HEK293 (cell line): ENCODE data around the gene PRSS33.
A peak's percentile ranks its signal among the peaks of the same experiment; 100 is the strongest.

Source experiments
- KLF10 ChIP-seq: fragments of 450-650 bp; IDR thresholded peaks from 2 replicates; pipeline ENCODE4 v1.5.1; 2018; ENCODE audit warnings: missing biosample characterization, mild to moderate bottlenecking, missing genetic modification characterization
- KLF8 ChIP-seq: fragments of 450-650 bp; formaldehyde crosslinking; IDR thresholded peaks from 2 replicates; pipeline ENCODE4 v1.5.1; 2016; ENCODE audit warnings: missing biosample characterization, missing genetic modification characterization
- ZNF121 ChIP-seq: fragments of 450-650 bp; formaldehyde crosslinking; IDR thresholded peaks from 2 replicates; pipeline ENCODE4 v1.5.1; 2016; ENCODE audit warnings: missing biosample characterization, missing genetic modification characterization
- ZNF248 ChIP-seq: fragments of 450-650 bp; formaldehyde crosslinking; IDR thresholded peaks from 2 replicates; pipeline ENCODE4 v1.5.1; 2017; ENCODE audit warnings: missing biosample characterization, missing genetic modification characterization
- ZNF366 ChIP-seq: fragments of 450-650 bp; formaldehyde crosslinking; conservative IDR thresholded peaks from 2 replicates; pipeline ENCODE4 v1.5.1; 2016; ENCODE audit warnings: missing biosample characterization, missing genetic modification characterization
- ZNF398 ChIP-seq: fragments of 450-650 bp; formaldehyde crosslinking; IDR thresholded peaks from 2 replicates; pipeline ENCODE4 v1.5.1; 2017; ENCODE audit warnings: missing biosample characterization, missing genetic modification characterization
- ZNF549 ChIP-seq: fragments of 450-650 bp; IDR thresholded peaks from 2 replicates; pipeline ENCODE4 v1.5.1; 2018; ENCODE audit warnings: missing biosample characterization, missing genetic modification characterization, mild to moderate bottlenecking, inconsistent platforms, moderate library complexity
- ZNF555 ChIP-seq: fragments of 450-650 bp; formaldehyde crosslinking; conservative IDR thresholded peaks from 2 replicates; pipeline ENCODE4 v1.5.1; 2017; ENCODE audit warnings: missing biosample characterization, mild to moderate bottlenecking, missing genetic modification characterization, inconsistent platforms
- ZNF561 ChIP-seq: fragments of 450-650 bp; IDR thresholded peaks from 2 replicates; pipeline ENCODE4 v1.5.1; 2018; ENCODE audit warnings: missing biosample characterization, missing genetic modification characterization, borderline replicate concordance
- ZNF610 ChIP-seq: fragments of 450-650 bp; formaldehyde crosslinking; IDR thresholded peaks from 2 replicates; pipeline ENCODE4 v1.5.1; 2016; ENCODE audit warnings: missing biosample characterization, missing genetic modification characterization, borderline replicate concordance
- ZNF670 ChIP-seq: fragments of 450-650 bp; formaldehyde crosslinking; IDR thresholded peaks from 2 replicates; pipeline ENCODE4 v1.5.1; 2016; ENCODE audit warnings: missing biosample characterization, missing genetic modification characterization, low read depth
- ZNF701 ChIP-seq: fragments of 450-650 bp; formaldehyde crosslinking; IDR thresholded peaks from 2 replicates; pipeline ENCODE4 v1.5.1; 2016; ENCODE audit warnings: missing biosample characterization, missing genetic modification characterization
- ZNF785 ChIP-seq: fragments of 450-650 bp; formaldehyde crosslinking; IDR thresholded peaks from 2 replicates; pipeline ENCODE4 v1.5.1; 2016; ENCODE audit warnings: missing biosample characterization, missing genetic modification characterization
- TF ChIP-seq, protein P1 (sequence below): fragments of 450-650 bp; formaldehyde crosslinking; IDR thresholded peaks from 2 replicates; pipeline ENCODE4 v1.5.1; 2016; ENCODE audit warnings: missing biosample characterization, missing genetic modification characterization, low read depth
- TF ChIP-seq, protein P2 (sequence below): fragments of 450-650 bp; formaldehyde crosslinking; IDR thresholded peaks from 2 replicates; pipeline ENCODE4 v1.5.1; 2016; ENCODE audit warnings: missing biosample characterization, missing genetic modification characterization
- TF ChIP-seq, protein P3 (sequence below): fragments of 450-650 bp; formaldehyde crosslinking; IDR thresholded peaks from 2 replicates; pipeline ENCODE4 v1.5.1; 2016; ENCODE audit warnings: missing biosample characterization, missing genetic modification characterization
- TF ChIP-seq, protein P4 (sequence below): fragments of 450-650 bp; formaldehyde crosslinking; IDR thresholded peaks from 2 replicates; pipeline ENCODE4 v1.5.1; 2016; ENCODE audit warnings: missing biosample characterization, missing genetic modification characterization
- TF ChIP-seq, protein P5 (sequence below): fragments of 450-650 bp; formaldehyde crosslinking; IDR thresholded peaks from 2 replicates; pipeline ENCODE4; 2016; ENCODE audit warnings: missing biosample characterization, missing genetic modification characterization
- TF ChIP-seq, protein P6 (sequence below): fragments of 450-650 bp; formaldehyde crosslinking; IDR thresholded peaks from 2 replicates; pipeline ENCODE4 v1.5.1; 2016; ENCODE audit warnings: missing biosample characterization, missing genetic modification characterization, borderline replicate concordance
- TF ChIP-seq, protein P7 (sequence below): fragments of 450-650 bp; formaldehyde crosslinking; conservative IDR thresholded peaks from 2 replicates; pipeline ENCODE4 v1.5.1; 2016; ENCODE audit warnings: low read depth, missing biosample characterization, missing genetic modification characterization

The PRSS33 gene

DNA sequence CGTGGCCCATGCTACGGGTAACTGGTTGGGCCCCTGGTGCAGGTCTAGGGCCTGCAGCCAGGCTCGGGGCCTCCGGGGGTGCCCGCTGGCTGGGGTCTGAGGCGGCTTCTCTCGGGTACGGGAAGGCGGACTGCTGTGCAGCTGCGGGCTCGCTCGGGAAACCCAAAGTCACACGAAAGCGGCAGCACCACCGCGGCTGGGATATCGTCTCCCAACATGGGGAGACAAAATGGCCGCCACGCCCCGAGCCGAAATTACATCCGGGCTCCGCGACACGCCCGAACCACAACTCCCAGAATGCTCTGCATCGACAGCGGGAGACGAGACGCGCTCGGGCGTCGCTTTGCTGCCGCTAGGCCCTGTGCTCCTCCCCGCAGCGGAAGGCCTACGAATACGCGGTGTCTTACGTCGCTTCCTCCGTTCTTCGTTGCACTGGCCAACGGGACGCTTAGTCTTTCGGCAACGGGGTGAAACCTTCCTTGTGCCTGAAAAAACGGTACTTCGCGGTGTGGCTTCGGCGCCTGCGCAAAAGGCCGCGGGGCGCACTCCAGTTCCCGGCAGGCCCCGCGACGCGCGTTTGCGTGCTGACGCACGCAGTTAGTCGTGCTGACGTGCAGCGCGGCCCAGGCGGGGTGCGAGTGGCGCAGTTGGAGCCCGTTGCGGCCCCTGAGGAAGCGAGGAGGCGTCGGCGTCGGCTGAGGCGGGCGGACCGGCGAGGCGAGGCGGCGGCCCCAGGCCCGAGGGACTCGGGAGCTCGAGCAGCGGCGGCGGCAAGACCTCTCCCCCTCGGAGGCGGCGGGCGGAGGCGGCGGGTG is 35.1 kb downstream of the PRSS33 start, which contains the start of gene SRRM2 (continued):
- peak; percentile 83 for TF ChIP-seq ZNF561 (tag by site-specific recombination)
- TF ChIP-seq ZNF610 (tag by site-specific recombination), result peak; percentile 73; the same call in 1 of the 2 replicates
- TF ChIP-seq KLF10 (tag by site-specific recombination), result no peak
- TF ChIP-seq, protein P1, sequence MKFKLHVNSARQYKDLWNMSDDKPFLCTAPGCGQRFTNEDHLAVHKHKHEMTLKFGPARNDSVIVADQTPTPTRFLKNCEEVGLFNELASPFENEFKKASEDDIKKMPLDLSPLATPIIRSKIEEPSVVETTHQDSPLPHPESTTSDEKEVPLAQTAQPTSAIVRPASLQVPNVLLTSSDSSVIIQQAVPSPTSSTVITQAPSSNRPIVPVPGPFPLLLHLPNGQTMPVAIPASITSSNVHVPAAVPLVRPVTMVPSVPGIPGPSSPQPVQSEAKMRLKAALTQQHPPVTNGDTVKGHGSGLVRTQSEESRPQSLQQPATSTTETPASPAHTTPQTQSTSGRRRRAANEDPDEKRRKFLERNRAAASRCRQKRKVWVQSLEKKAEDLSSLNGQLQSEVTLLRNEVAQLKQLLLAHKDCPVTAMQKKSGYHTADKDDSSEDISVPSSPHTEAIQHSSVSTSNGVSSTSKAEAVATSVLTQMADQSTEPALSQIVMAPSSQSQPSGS (tag by site-specific recombination), result no peak
- 0 out of 2 replicates have a peak, but pooled peaks have one; percentile 38 for TF ChIP-seq ZNF121 (tag by site-specific recombination)
- TF ChIP-seq, protein P2, sequence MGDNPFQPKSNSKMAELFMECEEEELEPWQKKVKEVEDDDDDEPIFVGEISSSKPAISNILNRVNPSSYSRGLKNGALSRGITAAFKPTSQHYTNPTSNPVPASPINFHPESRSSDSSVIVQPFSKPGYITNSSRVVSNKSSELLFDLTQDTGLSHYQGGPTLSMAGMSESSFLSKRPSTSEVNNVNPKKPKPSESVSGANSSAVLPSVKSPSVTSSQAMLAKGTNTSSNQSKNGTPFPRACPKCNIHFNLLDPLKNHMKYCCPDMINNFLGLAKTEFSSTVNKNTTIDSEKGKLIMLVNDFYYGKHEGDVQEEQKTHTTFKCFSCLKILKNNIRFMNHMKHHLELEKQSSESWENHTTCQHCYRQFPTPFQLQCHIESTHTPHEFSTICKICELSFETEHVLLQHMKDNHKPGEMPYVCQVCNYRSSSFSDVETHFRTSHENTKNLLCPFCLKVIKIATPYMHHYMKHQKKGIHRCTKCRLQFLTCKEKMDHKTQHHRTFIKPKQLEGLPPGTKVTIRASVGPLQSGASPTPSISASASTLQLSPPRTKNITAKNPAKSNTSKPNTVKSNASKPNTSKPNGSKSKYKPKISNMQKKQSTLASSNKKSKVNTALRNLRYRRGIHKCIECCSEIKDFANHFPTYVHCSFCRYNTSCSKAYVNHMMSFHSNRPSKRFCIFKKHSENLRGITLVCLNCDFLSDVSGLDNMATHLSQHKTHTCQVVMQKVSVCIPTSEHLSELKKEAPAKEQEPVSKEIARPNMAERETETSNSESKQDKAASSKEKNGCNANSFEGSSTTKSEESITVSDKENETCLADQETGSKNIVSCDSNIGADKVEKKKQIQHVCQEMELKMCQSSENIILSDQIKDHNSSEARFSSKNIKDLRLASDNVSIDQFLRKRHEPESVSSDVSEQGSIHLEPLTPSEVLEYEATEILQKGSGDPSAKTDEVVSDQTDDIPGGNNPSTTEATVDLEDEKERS, result no peak
- TF ChIP-seq, protein P3, sequence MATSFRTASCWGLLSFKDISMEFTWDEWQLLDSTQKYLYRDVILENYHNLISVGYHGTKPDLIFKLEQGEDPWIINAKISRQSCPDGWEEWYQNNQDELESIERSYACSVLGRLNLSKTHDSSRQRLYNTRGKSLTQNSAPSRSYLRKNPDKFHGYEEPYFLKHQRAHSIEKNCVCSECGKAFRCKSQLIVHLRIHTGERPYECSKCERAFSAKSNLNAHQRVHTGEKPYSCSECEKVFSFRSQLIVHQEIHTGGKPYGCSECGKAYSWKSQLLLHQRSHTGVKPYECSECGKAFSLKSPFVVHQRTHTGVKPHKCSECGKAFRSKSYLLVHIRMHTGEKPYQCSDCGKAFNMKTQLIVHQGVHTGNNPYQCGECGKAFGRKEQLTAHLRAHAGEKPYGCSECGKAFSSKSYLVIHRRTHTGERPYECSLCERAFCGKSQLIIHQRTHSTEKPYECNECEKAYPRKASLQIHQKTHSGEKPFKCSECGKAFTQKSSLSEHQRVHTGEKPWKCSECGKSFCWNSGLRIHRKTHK (tag by site-specific recombination), result no peak
- TF ChIP-seq, protein P4, sequence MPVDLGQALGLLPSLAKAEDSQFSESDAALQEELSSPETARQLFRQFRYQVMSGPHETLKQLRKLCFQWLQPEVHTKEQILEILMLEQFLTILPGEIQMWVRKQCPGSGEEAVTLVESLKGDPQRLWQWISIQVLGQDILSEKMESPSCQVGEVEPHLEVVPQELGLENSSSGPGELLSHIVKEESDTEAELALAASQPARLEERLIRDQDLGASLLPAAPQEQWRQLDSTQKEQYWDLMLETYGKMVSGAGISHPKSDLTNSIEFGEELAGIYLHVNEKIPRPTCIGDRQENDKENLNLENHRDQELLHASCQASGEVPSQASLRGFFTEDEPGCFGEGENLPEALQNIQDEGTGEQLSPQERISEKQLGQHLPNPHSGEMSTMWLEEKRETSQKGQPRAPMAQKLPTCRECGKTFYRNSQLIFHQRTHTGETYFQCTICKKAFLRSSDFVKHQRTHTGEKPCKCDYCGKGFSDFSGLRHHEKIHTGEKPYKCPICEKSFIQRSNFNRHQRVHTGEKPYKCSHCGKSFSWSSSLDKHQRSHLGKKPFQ (tag by site-specific recombination), result no peak
- TF ChIP-seq ZNF555 (tag by site-specific recombination), result no peak
- TF ChIP-seq, protein P5, sequence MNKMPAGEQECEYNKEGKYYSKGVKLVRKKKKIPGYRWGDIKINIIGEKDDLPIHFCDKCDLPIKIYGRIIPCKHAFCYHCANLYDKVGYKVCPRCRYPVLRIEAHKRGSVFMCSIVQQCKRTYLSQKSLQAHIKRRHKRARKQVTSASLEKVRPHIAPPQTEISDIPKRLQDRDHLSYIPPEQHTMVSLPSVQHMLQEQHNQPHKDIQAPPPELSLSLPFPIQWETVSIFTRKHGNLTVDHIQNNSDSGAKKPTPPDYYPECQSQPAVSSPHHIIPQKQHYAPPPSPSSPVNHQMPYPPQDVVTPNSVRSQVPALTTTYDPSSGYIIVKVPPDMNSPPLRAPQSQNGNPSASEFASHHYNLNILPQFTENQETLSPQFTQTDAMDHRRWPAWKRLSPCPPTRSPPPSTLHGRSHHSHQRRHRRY, result no peak
- TF ChIP-seq, protein P6, sequence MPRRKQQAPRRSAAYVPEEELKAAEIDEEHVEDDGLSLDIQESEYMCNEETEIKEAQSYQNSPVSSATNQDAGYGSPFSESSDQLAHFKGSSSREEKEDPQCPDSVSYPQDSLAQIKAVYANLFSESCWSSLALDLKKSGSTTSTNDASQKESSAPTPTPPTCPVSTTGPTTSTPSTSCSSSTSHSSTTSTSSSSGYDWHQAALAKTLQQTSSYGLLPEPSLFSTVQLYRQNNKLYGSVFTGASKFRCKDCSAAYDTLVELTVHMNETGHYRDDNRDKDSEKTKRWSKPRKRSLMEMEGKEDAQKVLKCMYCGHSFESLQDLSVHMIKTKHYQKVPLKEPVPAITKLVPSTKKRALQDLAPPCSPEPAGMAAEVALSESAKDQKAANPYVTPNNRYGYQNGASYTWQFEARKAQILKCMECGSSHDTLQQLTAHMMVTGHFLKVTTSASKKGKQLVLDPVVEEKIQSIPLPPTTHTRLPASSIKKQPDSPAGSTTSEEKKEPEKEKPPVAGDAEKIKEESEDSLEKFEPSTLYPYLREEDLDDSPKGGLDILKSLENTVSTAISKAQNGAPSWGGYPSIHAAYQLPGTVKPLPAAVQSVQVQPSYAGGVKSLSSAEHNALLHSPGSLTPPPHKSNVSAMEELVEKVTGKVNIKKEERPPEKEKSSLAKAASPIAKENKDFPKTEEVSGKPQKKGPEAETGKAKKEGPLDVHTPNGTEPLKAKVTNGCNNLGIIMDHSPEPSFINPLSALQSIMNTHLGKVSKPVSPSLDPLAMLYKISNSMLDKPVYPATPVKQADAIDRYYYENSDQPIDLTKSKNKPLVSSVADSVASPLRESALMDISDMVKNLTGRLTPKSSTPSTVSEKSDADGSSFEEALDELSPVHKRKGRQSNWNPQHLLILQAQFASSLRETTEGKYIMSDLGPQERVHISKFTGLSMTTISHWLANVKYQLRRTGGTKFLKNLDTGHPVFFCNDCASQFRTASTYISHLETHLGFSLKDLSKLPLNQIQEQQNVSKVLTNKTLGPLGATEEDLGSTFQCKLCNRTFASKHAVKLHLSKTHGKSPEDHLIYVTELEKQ (tag by site-specific recombination), result no peak
- no peak for TF ChIP-seq ZNF248
- TF ChIP-seq ZNF398, result peak; percentile 52
- TF ChIP-seq, protein P7, sequence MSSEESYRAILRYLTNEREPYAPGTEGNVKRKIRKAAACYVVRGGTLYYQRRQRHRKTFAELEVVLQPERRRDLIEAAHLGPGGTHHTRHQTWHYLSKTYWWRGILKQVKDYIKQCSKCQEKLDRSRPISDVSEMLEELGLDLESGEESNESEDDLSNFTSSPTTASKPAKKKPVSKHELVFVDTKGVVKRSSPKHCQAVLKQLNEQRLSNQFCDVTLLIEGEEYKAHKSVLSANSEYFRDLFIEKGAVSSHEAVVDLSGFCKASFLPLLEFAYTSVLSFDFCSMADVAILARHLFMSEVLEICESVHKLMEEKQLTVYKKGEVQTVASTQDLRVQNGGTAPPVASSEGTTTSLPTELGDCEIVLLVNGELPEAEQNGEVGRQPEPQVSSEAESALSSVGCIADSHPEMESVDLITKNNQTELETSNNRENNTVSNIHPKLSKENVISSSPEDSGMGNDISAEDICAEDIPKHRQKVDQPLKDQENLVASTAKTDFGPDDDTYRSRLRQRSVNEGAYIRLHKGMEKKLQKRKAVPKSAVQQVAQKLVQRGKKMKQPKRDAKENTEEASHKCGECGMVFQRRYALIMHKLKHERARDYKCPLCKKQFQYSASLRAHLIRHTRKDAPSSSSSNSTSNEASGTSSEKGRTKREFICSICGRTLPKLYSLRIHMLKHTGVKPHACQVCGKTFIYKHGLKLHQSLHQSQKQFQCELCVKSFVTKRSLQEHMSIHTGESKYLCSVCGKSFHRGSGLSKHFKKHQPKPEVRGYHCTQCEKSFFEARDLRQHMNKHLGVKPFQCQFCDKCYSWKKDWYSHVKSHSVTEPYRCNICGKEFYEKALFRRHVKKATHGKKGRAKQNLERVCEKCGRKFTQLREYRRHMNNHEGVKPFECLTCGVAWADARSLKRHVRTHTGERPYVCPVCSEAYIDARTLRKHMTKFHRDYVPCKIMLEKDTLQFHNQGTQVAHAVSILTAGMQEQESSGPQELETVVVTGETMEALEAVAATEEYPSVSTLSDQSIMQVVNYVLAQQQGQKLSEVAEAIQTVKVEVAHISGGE (tag by site-specific recombination), result peak; percentile 91
- TF ChIP-seq ZNF785 (tag by site-specific recombination), result no peak
- no peak for TF ChIP-seq ZNF549 (tag by site-specific recombination)
- TF ChIP-seq ZNF366 (tag by site-specific recombination), result no peak
- no peak for TF ChIP-seq ZNF670 (tag by site-specific recombination)
- peak; percentile 75 for TF ChIP-seq KLF8 (tag by site-specific recombination)
- TF ChIP-seq ZNF701 (tag by site-specific recombination), result no peak
